HUDEP-2 (cell line): Measurements from ENCODE around the gene RIMS4.
"Not testable (repeated sequence)": the region's sequence is repeated elsewhere in the genome, so short reads cannot be mapped to it uniquely, and the experiment has no call there.

Experiments
- DNase-seq, 76 experiments: peaks; one replicate each; lab custom pipeline; 2025; ENCODE audit not compliant: unreplicated experiment in 76 of 76; lab: John Stamatoyannopoulos, UW

RIMS4 gene

DNA sequence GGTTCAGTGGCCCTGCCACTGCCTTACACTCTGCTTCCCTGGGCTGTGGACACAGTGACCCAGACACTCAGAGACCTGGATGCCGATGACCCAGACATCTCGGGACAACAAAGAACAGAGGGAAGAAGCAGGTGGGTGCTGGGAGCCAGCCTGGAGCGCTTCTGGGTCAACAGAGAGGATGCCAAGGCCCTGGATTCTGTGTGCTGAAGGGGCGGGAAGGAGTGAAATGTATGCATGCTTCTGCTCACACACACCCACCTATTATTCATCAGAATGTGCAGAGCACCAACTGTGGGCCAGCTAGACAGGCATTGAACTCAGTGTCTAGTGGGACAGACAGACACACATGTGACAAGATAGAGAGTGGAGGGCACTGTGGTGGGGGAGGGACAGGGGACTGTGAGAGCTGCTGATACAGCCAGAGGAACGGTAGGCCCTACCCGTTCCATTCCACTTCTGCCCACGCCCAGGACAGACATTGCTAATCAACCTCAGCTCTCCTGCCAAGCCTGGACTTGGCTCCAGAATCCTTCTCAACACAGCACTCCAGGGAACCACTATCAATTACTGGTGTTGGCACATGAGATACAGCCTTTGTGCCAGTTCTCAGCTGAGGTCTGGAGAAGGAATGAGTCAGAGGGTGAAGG is 44.5 kb downstream of the RIMS4 start:
- peak in 1 of 76 experiments; percentile 10 for DNase-seq

DNA sequence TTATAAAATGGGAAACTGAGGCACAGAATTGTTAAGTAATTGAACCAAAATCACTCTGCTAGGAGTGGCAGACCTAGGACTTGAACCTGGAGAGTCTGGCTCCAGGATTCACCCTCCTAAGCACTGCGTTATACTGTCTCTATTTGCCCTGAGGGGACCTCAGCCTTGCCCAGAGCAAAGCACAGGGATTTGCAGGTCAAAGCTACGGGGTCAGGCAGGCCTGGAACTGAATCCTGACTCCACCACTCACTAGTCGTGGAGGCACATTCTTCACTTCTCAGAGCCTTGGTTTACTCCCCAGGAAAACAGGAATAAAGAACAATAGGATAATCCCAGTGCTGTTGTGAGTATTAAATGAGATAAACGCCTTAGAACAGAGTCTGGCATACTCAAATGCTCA is 45.3 kb downstream of the RIMS4 start:
- no peak for DNase-seq

DNA sequence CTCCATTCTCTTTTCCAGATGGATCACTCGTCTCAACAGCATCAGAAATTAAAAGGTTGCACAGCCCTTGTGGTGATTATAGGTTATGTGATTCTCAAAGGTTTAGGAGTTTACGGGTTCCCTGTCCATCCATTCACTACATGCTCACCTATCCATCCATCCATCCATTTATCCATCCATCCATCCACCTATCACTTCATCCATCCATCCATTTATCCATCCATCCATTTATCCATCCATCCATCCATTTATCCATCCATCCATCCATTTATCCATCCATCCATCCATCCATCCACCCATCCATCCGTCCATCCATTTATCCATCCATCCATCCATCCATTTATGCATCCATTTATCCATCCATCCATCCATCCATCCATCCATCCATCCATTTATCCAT is 46.5 kb downstream of the RIMS4 start:
- DNase-seq, result not testable (repeated sequence)

DNA sequence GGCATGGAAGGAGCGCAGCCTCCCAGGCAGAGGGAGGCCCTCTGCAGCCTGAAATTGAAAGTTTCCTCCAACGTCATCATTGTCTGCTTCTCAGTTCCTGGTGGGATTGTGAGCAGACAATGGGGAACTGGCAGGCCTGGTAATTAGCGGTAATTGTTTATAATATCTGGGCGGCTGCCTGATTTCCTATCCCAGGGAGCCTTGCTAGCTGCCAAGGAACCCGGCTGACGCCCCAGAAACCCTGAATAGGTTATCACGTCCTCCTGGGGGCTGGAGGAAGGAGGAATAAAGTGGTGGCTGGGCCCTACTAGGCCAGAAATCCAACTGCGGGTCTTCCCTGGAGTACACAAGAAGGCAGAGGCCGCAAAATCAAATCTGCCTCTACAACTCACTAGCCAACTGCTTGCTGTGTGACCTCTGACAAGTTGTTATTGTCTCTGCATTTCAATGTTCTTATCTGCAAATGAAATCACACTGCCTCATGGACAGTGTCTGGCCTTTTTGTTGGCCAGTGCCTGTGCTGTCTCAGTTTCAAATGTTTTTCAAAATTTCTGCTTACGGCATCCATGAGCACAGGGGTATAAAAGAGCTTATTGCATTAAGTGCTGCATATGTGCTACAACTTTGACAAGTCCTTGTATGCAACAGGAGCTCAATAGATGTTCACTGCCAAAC is 47.7 kb downstream of the RIMS4 start:
- DNase-seq, result no peak

DNA sequence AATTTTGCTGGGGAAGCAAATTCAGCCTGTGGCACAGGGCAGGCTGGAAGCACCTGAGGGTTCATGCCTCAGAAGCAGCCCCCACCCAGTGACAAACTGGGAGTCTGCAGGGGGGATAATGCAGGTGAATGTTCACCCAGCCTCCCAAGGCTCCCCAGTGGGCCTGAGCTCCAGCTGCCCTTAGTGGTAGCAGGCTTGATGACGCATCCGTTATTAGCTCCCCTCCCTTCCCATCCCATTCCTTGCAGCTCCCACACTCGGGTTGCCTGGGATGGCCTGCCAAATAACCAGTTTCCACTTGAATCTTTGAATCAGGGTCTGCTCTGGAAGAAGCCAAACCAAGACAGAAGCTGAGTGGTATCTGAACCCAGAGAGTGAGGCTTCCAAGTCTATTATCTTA is 48.9 kb downstream of the RIMS4 start:
- no peak for DNase-seq

DNA sequence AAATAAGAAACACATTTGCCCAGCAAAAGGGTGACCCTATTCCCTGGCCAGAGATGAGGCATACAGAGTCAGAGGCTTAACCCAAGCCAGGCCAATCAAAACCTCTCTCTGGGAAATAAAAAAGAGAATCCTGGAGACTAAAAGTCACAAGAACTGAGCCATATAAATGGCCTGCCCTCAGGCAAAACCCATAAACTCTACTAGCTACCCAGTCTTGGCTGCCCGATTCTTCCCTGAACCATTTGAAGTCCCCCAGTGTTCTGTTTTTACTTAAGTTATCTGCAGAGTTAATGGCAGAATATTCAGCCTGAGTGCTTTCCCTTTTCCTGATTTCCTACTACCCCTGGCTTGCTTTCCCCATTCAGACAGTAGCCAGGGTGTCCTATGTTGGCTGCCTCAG is 50.8 kb downstream of the RIMS4 start:
- no peak for DNase-seq

DNA sequence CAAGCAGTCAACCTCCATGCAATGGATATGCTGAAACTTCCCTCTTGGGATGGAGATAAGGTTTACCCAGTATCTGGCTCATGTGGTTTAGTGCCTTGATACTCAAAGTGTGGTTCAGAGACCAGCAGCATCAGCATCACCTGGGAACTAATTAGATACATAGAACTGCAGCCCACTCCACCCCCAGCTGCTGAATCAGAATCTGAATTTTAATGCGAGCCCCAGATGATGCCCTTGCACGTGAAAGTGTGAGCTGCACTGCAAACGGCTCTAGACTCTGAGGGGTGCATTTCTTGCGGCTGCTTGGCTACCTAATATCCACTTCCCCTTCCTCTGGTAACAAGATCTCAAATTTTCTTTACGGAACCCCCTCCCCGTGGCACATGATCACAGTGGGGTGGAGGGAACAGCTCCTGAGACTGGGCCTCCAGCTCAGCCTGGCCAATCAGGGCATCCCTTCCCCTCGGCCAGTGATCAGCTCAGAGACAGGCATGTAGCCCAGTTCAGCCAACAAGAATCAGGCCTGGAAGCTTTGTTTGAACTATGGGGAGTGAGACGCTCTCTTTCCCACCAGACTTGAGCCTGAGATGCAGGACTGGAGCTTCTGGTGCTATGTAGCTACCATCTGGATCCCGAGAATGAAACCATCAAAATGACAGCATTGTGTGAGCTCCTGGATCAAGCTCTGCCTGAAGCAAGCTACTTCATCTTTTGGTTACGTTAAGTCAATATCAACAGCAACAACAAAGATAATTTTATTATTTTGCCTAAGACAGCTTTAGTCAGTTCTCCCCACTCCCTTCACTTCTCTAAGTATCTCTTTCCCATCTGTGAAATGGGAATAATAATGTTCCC is 51.9 kb downstream of the RIMS4 start:
- DNase-seq, result no peak

DNA sequence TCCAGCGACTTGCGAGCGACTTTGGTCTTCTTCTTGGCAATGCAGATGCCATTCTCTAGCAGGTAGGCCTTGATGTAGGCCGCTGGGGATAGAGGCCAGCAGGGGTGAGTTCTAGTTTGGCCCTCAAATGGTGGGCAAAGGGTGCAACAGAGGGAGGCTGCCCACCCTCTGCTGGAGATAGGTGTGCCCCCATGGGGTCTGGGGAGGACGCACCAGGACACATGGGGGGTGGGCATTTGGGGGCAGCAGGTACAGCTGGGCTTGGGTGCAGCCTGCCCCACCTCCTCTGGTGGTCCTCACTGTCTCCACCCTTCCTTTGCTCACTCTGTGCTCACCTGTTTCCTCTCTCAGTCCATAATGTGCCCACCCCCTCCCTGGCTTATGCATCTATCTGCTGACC is 53.4 kb downstream of the RIMS4 start:
- no peak for DNase-seq

DNA sequence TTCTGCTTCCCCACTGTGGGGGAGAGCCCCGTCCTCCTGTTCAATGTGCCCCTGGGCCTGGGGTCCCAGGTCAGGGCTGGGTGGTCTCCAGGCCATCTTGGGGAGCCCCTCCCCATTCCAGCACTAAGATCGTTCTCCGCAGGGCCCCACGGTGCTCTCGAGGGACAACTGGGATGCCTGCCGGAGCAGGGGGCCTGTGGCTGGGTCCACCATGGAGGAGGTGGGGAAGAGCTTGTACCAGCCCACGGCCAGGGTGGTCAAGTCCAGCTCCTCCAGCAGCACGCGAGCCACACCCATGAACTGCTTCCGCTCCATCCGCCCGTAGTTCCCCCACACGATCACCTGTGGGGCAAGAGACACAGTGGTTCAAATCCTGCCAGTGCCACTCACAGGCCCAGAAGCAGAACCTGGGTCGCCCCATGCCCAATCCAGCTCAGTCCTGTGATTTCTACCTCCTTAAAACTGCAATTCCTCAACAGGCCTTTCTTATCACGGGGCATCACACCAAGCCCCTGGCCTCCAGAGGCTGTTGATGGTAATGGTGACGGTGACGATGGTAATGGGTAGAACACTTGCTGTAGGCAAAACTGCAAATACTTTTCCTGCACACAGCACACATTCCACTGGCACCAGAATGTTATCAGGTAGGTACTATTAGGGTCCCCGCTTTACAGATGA is 54.2 kb downstream of the RIMS4 start:
- no peak for DNase-seq

- no peak for DNase-seq
Measured at GRCh38 chr20:44754554-44754953, 55.8 kb downstream of the RIMS4 start.

- DNase-seq, result no peak
Measured at GRCh38 chr20:44752099-44752931, 58.0 kb downstream of the RIMS4 start.

GRCh38 chr20:44750081-44750805 is 60.1 kb downstream of the RIMS4 start:
- peak in 1 of 76 experiments; percentile 0 for DNase-seq

DNA sequence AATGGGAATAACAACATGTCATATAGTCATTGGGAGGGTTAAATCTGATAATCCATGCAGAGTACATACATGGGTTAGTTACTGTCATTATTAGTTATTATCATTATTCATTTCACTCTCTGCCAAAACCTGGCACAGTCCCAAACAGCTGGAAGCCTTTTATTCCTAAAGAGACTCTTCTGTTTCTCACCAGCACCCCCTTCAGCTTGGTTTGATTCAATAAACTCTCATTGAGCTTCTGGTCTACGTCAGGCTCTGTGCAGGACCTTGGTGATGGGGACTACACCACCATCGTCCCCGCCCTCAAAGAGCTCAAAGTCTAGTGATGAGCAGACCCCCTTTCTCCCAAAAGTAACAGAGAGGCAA is 62.4 kb downstream of the RIMS4 start:
- DNase-seq, result no peak

- DNase-seq, result peak in 60 of 76 experiments; percentile 3 to 73 (median 26)
Measured at GRCh38 chr20:44747166-44748004, 63.0 kb downstream of the RIMS4 start.

- DNase-seq, result no peak
Measured at GRCh38 chr20:44746367-44747165, 63.8 kb downstream of the RIMS4 start.

- DNase-seq, result no peak
Measured at GRCh38 chr20:44745598-44746366, 64.6 kb downstream of the RIMS4 start, which contains the start of gene KCNK15. Gene KCNK15 (plus strand): TSS chr20:44745865. CDS start chr20:44745911, 46 bp downstream.

DNA sequence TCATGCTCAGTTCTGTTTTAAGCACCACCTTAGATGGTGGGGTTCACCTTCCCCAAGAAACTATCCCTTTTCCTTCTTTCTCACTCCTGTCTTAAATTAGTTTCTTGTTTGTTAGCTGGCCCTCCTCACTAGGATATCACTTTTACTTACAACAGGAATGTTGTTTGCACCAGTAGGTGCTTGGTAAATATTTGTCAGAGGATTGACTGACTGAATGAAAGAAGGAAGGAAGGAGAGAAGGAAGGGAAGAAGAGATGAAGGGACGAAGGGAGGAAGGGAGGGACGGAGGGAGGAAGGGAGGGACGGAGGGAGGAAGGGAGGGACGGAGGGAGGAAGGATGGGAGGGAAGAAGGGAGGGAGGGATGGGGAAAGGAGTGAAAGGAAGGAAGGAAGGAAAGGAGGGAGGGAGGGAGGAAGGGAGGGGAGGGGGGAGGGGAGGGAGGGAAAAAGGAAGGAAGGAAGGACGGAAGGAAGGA is 65.2 kb downstream of the RIMS4 start:
- DNase-seq, result no peak
